HL-60 (cell line): ENCODE results near the gene CORO1C.
A peak's percentile ranks its signal among the peaks of the same experiment; 100 is the strongest.

Experiments
- DNase-seq, 2 experiments: peaks; one replicate each; pipeline ENCODE4 v3.0.0-alpha.2; 2010 to 2020; ENCODE audit warnings: low read depth in 1 of 2, low spot score in 1 of 2
- H3K27ac ChIP-seq: fragments of 250-450 bp; sonication (Bioruptor Pico); replicated peaks from 2 replicates; pipeline ENCODE4 v1.5.1; 2020; ENCODE audit warnings: mild to moderate bottlenecking, moderate library complexity
- H3K27me3 ChIP-seq: fragments of 250-450 bp; sonication (Bioruptor Pico); 2 replicates; pipeline ENCODE4 v1.5.1; 2021; ENCODE audit warnings: mild to moderate bottlenecking, moderate library complexity; ENCODE audit not compliant: insufficient read depth, poor library complexity, severe bottlenecking
- H3K4me3 ChIP-seq: replicated peaks from 2 replicates; pipeline ENCODE4 v1.5.1; 2011; ENCODE audit warnings: mild to moderate bottlenecking, control low read depth, low read length; ENCODE audit not compliant: insufficient read depth
- CTCF ChIP-seq: IDR thresholded peaks from one replicate; pipeline ENCODE4 v1.5.1; 2011; ENCODE audit warnings: low read length, control low read depth, inconsistent platforms; ENCODE audit not compliant: insufficient read depth
- GABPA ChIP-seq: IDR thresholded peaks from 2 replicates; pipeline ENCODE4 v1.6.1; 2012; ENCODE audit warnings: low read depth
- POLR2AphosphoS5 ChIP-seq: IDR thresholded peaks from 2 replicates; pipeline ENCODE4 v1.6.1; 2012; ENCODE audit warnings: low read depth
- REST ChIP-seq: IDR thresholded peaks from 2 replicates; pipeline ENCODE4 v1.6.1; 2012; ENCODE audit warnings: low read depth; ENCODE audit not compliant: insufficient replicate concordance
- SPI1 ChIP-seq: IDR thresholded peaks from 2 replicates; pipeline ENCODE4 v1.6.1; 2012; ENCODE audit warnings: low read depth, mild to moderate bottlenecking, borderline replicate concordance

CORO1C gene

GRCh38 chr12:108638997-108639822 is 92.1 kb downstream of the CORO1C start:
- TF ChIP-seq GABPA, result no peak
- TF ChIP-seq CTCF, result no peak
- TF ChIP-seq SPI1, result no peak
- no peak for TF ChIP-seq REST
- TF ChIP-seq POLR2AphosphoS5, result no peak
- Histone ChIP-seq H3K4me3 (no peak overlapping the region), H3K27ac (no peak overlapping the region), H3K27me3 (no peaks in the 10 kb centered on the region)
- DNase-seq, result no peak

- no peak for DNase-seq
- Histone ChIP-seq H3K27ac (peak overlapping the region; percentile 98), H3K27me3 (no peaks in the 10 kb centered on the region), H3K4me3 (no peak overlapping the region)
- TF ChIP-seq SPI1 (peak; percentile 35; the same call in 1 of the 2 replicates), REST (no peak), CTCF (no peak), GABPA (no peak)
Measured at GRCh38 chr12:108638141-108638827, 93.0 kb downstream of the CORO1C start.

GRCh38 chr12:108637222-108637971 is 93.9 kb downstream of the CORO1C start:
- peak in 1 of 2 experiments; percentile 57 for DNase-seq
- H3K27me3 ChIP-seq, result no peaks in the 10 kb centered on the region
- TF ChIP-seq REST (no peak), SPI1 (no peak), CTCF (no peak), POLR2AphosphoS5 (no peak), GABPA (no peak)
- H3K27ac ChIP-seq, result peak overlapping the region; percentile 98
- H3K4me3 ChIP-seq, result no peak overlapping the region
